ENCODE data around the gene MAP2K3. TPM values are rescaled to one million over a fixed set of nuclear protein-coding genes. Genes with fewer than 3 reads are reported as not detected.

MAP2K3 gene
- polyA plus RNA-seq, 10 donors: 20.6 to 31.8 (median 24.0) TPM

GRCh38 chr17:21280081-21280518 lies 4.4 kb upstream of the MAP2K3 start:
- peak; percentile 71 to 87 (median 82) for DNase-seq

GRCh38 chr17:21282231-21282630 lies 2.3 kb upstream of the MAP2K3 start:
- peak in 1 of 3 donors; percentile 94 for DNase-seq

- no peak for DNase-seq
Measured at GRCh38 chr17:21282850-21283249, 1.7 kb upstream of the MAP2K3 start.

GRCh38 chr17:21283482-21284318 lies 811 bp upstream of the MAP2K3 start:
- no peak for DNase-seq

- DNase-seq: peak in 1 of 3 donors; percentile 65
Measured at GRCh38 chr17:21285164-21286065, 904 bp downstream of the MAP2K3 start.

- DNase-seq: peak; percentile 64 to 92 (median 84)
Measured at GRCh38 chr17:21286066-21286770, 1.7 kb downstream of the MAP2K3 start.

GRCh38 chr17:21286909-21287702 lies 2.6 kb downstream of the MAP2K3 start:
- no peak for DNase-seq

- DNase-seq: peak; percentile 82 to 86 (median 85)
Measured at GRCh38 chr17:21287703-21288449, 3.4 kb downstream of the MAP2K3 start.

GRCh38 chr17:21288571-21289017 lies 4.1 kb downstream of the MAP2K3 start:
- peak in 1 of 3 donors; percentile 27 for DNase-seq

- no peak for DNase-seq
Measured at GRCh38 chr17:21289175-21289901, 4.8 kb downstream of the MAP2K3 start.

GRCh38 chr17:21289902-21290571 lies 5.5 kb downstream of the MAP2K3 start:
- DNase-seq: peak in 1 of 3 donors; percentile 34

- DNase-seq: no peak
Measured at GRCh38 chr17:21291357-21291756, 6.8 kb downstream of the MAP2K3 start.

GRCh38 chr17:21291862-21292261 lies 7.4 kb downstream of the MAP2K3 start:
- no peak for DNase-seq

GRCh38 chr17:21292867-21293830 lies 8.6 kb downstream of the MAP2K3 start:
- no peak for DNase-seq

GRCh38 chr17:21293831-21294210 lies 9.3 kb downstream of the MAP2K3 start:
- DNase-seq: no peak

GRCh38 chr17:21294321-21295035 lies 10.0 kb downstream of the MAP2K3 start:
- peak in 1 of 3 donors; percentile 15 for DNase-seq

All from muscle of back (tissue), 11 donors.